Stimulated activated CD8-positive, alpha-beta memory T cell treated with anti-CD3 and anti-CD28 coated beads, Interleukin-15, amount 100 ng/mL, for 24 hours (primary cell): ENCODE results near the gene CSNK1D.

ENCODE experiments used
- DNase-seq: peaks from one replicate; pipeline ENCODE4 v3.0.0-alpha.2; 2020; ENCODE audit warnings: low read depth

Gene CSNK1D

GRCh38 chr17:82227629-82228277 lies 45.7 kb downstream of the CSNK1D start:
- DNase-seq, result no peak

- DNase-seq, result no peak
Observed at GRCh38 chr17:82226809-82227628, 46.5 kb downstream of the CSNK1D start.

- DNase-seq, result no peak
Observed at GRCh38 chr17:82226146-82226808, 47.2 kb downstream of the CSNK1D start.

GRCh38 chr17:82225368-82226029 lies 48.0 kb downstream of the CSNK1D start:
- no peak for DNase-seq

GRCh38 chr17:82224666-82225065 lies 48.8 kb downstream of the CSNK1D start:
- DNase-seq, result no peak

- no peak for DNase-seq
Observed at GRCh38 chr17:82223517-82223916, 50.0 kb downstream of the CSNK1D start.

- DNase-seq, result no peak
Observed at GRCh38 chr17:82222816-82223215, 50.7 kb downstream of the CSNK1D start.

- DNase-seq, result no peak
Observed at GRCh38 chr17:82221341-82221902, 52.1 kb downstream of the CSNK1D start.

- no peak for DNase-seq
Observed at GRCh38 chr17:82219753-82220709, 53.5 kb downstream of the CSNK1D start.

GRCh38 chr17:82219083-82219482 lies 54.4 kb downstream of the CSNK1D start:
- no peak for DNase-seq

GRCh38 chr17:82218349-82219075 lies 55.0 kb downstream of the CSNK1D start:
- no peak for DNase-seq

- no peak for DNase-seq
Observed at GRCh38 chr17:82217530-82218204, 55.8 kb downstream of the CSNK1D start.

- DNase-seq, result no peak
Observed at GRCh38 chr17:82217120-82217529, 56.4 kb downstream of the CSNK1D start.

GRCh38 chr17:82216301-82217119 lies 57.0 kb downstream of the CSNK1D start:
- no peak for DNase-seq

- no peak for DNase-seq
Observed at GRCh38 chr17:82215972-82216300, 57.6 kb downstream of the CSNK1D start.

- DNase-seq, result no peak
Observed at GRCh38 chr17:82215095-82215971, 58.2 kb downstream of the CSNK1D start.

GRCh38 chr17:82214012-82214628 lies 59.4 kb downstream of the CSNK1D start:
- no peak for DNase-seq
